ENCODE measurements around the gene TMEM121. TPM values are rescaled to one million over a fixed set of nuclear protein-coding genes. Genes with fewer than 3 reads are reported as not detected.
"Not testable (repeated sequence)": the region's sequence is repeated elsewhere in the genome, so short reads cannot be mapped to it uniquely, and the experiment has no call there.

Gene TMEM121
- total RNA-seq, 3 donors from 2014 or later, result 14.4 to 24.6 (median 19.5) TPM

DNA sequence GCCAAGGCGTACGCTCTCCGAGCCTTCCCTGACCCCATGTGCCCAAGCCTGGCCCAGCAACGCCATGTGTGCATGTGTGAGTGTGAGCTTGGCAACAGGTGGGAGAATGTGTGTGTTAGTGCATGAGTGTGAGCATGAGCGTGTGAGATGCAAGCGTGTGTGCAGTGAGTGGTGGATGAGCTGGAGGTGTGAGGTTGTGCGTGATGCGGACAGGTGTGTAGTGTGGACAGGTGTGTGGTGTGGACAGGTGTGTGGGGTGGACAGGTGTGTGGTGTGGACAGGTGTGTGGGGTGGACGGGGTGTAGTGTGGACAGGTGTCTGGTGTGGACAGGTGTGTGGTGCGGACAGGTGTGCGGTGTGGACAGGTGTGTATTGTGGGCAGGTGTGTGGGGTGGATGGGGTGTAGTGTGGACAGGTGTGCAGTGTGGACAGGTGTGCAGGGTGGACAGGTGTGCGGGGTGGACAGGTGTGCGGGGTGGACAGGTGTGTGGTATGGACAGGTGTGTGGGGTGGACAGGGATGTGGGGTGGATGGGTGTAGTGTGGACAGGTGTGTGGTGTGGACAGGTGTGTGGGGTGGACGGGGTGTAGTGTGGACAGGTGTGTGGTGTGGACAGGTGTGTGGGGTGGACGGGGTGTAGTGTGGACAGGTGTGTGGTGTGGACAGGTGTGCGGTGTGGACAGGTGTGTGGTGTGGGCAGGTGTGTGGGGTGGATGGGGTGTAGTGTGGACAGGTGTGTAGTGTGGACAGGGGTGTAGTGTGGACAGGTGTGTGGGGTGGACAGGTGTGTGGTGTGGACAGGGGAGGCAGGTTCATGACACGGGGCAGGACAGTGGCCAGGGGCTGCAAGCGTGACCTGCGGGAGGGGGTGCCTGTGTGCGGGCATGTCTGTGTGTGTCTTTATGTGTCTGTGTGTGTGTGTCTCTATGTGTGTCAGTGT is 41.1 kb downstream of the TMEM121 start:
- H3K4me3 Mint-ChIP-seq; H3K27me3 Mint-ChIP-seq (ENCODE audit: low read depth); DNase-seq; H3K36me3 Mint-ChIP-seq (ENCODE audit: insufficient read depth); H3K9me3 Mint-ChIP-seq; ATAC-seq: not testable (repeated sequence)
- H3K4me1 Mint-ChIP-seq (ENCODE audit: low read depth), result peaks cover 12% of the 10 kb centered on the region

DNA sequence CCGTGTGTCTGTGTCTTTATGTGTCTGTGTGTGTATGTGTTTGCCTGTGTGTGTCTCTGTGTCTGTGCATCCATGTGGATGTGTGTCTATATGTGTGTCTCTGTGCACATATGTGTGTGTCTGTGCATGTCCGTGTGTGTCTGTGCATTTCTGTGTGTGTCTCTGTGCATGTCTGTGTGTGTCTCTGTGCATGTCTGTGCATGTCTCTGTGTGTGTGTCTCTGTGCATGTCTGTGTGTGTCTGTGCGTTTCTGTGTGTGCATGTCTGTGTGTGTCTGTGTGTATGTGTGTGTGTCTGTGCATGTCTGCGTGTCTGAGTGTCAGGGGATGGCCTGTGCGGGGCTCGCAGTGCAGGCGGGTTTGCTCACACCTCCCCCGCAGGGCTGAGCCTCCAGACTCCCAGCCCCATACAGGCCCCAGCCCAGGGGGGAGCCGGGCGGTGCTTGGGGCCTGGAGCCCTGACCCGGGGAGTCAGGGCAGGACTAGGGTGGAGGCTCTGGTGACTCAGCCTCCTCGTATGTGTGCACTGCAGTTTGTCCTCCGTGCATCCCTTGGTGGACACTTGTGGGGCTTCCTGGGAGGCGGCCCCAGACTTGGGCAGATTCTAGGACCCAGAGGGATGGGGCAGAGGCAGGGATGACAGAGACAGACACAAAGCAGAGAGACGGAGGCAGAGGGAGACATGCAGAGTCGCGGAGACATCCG is 41.9 kb downstream of the TMEM121 start:
- H3K27me3 Mint-ChIP-seq (ENCODE audit: low read depth); H3K36me3 Mint-ChIP-seq (ENCODE audit: insufficient read depth); H3K9me3 Mint-ChIP-seq; H3K4me3 Mint-ChIP-seq; H3K4me1 Mint-ChIP-seq (ENCODE audit: low read depth); ATAC-seq; DNase-seq: not testable (repeated sequence)

DNA sequence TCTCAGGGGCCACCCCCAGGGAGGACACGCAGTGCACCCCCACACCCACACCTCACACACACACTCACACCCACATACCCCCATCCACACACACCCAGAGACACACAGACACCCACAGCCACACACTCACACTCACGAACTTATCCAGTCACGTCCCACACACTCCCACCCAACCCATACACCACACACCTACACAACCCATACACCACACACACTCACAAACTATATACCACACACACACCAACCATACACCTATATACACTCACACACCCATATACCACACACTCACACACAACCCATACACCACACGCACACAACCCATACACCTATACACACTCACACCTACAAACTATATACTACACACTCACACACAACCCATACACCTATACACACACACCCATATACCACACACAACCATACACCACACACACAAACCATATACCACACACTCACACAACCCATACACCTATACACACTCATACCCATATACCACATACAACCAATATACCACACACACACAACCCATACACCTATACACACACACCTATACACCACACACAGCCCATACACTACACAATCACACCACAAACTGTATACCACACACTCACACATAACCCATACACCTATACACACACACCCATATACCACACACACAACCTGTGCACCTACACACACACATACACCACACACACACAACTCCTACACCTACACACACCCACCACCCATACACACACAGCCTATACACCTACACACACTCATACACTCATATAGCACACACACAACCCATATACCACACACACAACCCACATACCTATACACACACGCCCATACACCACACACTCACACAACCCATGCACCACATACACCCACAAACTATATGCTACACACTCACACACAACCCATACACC is 42.7 kb downstream of the TMEM121 start:
- Mint-ChIP-seq H3K36me3 (ENCODE audit: insufficient read depth) (no peaks in the 10 kb centered on the region), H3K4me3 (no peak overlapping the region), H3K9me3 (no peaks in the 10 kb centered on the region), H3K27me3 (ENCODE audit: low read depth) (no peaks in the 10 kb centered on the region), H3K4me1 (ENCODE audit: low read depth) (peaks cover 9% of the 10 kb centered on the region)
- DNase-seq (no peak), ATAC-seq (no peak)

DNA sequence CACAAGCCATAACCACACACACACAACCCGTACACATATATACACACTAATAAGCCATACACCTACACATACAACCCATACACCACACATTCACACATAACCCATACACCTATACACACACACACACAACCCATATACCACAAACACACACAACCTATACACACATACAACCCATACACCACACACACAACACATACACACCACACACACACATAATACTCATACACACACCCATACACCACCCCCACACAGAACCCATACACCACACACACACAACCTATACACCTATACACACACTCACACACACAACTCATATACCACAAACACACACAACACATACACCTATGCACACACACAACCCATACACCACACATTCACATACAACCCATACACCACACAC is 44.1 kb downstream of the TMEM121 start:
- no peaks in the 10 kb centered on the region for H3K36me3 Mint-ChIP-seq (ENCODE audit: insufficient read depth)
- no peaks in the 10 kb centered on the region for H3K9me3 Mint-ChIP-seq
- H3K4me3 Mint-ChIP-seq, result no peak overlapping the region

DNA sequence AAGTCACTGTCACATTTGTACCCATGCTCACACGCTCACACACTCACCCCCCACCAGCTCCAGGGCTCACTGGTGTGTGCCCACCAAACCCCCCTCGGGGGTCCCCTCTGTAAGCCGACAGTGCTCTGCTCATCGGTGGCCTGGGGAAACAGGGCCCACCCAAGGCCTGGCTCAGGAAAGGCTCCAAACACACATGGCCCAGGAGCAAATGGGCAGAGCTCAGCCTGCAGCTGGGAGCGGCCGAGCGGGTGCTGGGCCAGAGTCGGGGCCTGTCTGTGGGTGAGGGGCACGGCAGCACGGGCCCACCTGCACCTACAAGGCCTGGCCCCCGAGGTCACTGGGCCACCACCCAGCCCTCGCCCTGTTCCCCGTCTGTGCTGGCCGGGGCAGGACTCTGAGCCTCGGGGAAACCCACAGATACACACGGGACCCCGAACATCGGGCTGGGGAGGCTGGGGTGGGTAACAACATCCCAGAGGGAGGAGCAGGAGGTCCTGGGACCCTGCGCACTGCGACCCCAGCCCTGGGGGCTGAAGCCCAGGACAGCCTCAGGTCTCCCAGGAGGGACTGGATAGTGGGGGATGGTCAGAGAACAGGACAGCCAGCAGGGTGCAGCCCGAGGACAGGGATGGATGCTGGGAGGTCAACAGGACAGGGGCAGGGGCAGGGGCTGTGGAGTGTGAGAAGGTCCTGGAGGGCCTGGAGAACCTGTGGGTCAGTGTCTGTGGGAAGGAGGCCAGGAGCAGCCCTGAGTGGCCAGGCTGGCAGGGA is 45.0 kb downstream of the TMEM121 start:
- not testable (repeated sequence) for H3K36me3 Mint-ChIP-seq (ENCODE audit: insufficient read depth); H3K4me3 Mint-ChIP-seq; H3K27me3 Mint-ChIP-seq (ENCODE audit: low read depth); ATAC-seq; H3K9me3 Mint-ChIP-seq; H3K4me1 Mint-ChIP-seq (ENCODE audit: low read depth); DNase-seq

More for the DNA sequence above, 44.1 kb downstream of the TMEM121 start:
- Mint-ChIP-seq H3K27me3 (ENCODE audit: low read depth) (no peaks in the 10 kb centered on the region), H3K4me1 (ENCODE audit: low read depth) (peaks cover 5% of the 10 kb centered on the region)
- DNase-seq, result no peak
- ATAC-seq, result no peak

DNA sequence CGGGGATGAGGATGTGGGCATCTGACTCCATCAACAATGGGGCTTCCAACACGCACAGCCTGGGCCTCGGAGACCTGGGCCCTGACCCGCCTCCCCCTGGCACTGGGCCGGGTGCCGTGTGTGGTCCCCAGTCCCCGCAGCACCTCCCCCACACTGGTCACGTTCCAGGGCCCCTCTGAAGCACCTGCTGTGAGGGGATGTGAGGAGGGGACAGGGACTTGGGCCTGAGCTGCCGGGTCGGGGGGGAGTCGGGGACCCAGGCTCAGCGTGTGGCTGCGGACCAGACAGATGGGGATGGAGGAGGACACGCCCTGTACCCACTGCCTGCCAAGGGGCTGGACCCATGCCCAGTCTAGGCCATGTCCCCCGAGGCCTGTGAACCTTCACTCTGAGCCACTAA is 45.7 kb downstream of the TMEM121 start:
- DNase-seq; H3K9me3 Mint-ChIP-seq; H3K27me3 Mint-ChIP-seq (ENCODE audit: low read depth); H3K4me3 Mint-ChIP-seq; ATAC-seq; H3K36me3 Mint-ChIP-seq (ENCODE audit: insufficient read depth): not testable (repeated sequence)
- H3K4me1 Mint-ChIP-seq (ENCODE audit: low read depth), result peaks cover 11% of the 10 kb centered on the region

DNA sequence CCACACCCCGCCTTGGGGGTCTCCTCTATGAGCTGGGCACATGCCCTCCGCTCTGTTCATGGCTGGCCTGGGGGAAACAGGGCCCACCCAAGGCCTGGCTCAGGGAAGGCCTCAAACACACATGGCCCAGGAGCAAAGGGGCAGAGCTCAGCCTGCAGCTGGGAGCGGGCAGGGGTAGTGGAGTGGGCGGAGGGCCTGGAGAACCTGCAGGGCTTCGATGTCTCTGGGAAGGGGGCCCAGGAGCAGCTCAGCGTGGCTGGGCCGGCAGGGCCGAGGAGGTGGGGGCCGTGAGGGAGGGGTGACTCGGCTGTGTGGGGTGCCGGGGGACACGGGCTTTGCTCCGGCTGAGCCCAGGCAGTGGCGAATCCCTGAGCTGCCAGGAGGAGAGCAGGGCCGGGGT is 47.5 kb downstream of the TMEM121 start:
- H3K4me1 Mint-ChIP-seq (ENCODE audit: low read depth), result peaks cover 16% of the 10 kb centered on the region
- H3K27me3 Mint-ChIP-seq (ENCODE audit: low read depth); ATAC-seq; H3K36me3 Mint-ChIP-seq (ENCODE audit: insufficient read depth); H3K9me3 Mint-ChIP-seq; DNase-seq; H3K4me3 Mint-ChIP-seq: not testable (repeated sequence)

DNA sequence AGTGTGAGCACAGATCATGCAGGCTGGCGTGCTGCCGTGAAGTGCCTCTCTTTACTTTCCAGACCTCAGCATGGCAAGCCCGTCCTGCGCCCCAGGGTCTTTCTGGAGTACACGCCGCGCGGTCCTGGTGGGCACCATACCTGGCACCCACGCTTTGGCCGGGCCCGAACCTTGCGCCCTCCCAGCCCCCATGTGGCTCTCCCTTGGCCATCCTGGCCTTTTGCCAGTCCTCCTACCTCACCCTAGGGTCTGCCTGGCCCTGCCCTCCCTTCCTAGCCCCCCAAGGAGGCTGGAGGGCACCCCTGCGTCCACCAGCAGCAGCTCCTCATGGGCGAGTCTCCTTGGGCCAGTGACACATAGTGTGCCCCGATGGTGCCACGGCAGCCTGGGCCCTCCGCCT is 48.0 kb downstream of the TMEM121 start:
- H3K4me1 Mint-ChIP-seq (ENCODE audit: low read depth), result peaks cover 13% of the 10 kb centered on the region
- not testable (repeated sequence) for H3K36me3 Mint-ChIP-seq (ENCODE audit: insufficient read depth); DNase-seq; H3K9me3 Mint-ChIP-seq; H3K27me3 Mint-ChIP-seq (ENCODE audit: low read depth); H3K4me3 Mint-ChIP-seq; ATAC-seq

DNA sequence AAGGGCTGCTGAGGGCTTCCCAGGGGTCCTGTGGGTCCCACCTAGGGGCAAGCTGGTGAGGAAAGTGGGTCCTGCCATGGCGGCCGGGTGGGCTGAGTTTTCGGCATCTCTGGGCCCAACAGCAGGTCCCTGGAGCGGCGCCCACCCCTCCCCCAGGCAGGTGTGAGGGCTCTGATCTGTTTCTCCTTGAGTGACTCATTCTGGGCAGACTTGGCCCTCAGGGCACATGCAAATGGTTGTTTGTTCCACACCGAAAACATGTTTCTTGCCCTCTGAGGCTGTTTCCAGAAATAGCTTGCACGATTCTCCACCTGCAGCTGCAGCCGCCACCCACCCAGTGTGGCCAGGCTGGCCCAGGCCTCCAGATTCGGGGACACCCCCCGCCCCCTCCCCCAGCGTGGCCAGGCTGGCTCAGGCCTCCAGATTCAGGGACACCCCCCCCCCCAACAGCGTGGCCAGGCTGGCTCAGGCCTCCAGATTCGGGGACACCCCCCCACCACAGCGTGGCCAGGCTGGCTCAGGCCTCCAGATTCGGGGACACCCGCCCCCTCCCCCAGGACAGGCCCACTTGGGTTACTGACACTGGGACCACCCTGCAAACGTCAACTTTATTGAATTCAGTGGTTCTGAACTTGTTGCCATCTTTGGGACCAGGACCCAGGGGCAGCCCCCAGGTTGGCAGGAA is 48.8 kb downstream of the TMEM121 start:
- H3K4me3 Mint-ChIP-seq; H3K27me3 Mint-ChIP-seq (ENCODE audit: low read depth); H3K9me3 Mint-ChIP-seq; DNase-seq; H3K36me3 Mint-ChIP-seq (ENCODE audit: insufficient read depth): not testable (repeated sequence)
- ATAC-seq, result peak; percentile 13 to 35
- H3K4me1 Mint-ChIP-seq (ENCODE audit: low read depth), result peaks cover 13% of the 10 kb centered on the region

DNA sequence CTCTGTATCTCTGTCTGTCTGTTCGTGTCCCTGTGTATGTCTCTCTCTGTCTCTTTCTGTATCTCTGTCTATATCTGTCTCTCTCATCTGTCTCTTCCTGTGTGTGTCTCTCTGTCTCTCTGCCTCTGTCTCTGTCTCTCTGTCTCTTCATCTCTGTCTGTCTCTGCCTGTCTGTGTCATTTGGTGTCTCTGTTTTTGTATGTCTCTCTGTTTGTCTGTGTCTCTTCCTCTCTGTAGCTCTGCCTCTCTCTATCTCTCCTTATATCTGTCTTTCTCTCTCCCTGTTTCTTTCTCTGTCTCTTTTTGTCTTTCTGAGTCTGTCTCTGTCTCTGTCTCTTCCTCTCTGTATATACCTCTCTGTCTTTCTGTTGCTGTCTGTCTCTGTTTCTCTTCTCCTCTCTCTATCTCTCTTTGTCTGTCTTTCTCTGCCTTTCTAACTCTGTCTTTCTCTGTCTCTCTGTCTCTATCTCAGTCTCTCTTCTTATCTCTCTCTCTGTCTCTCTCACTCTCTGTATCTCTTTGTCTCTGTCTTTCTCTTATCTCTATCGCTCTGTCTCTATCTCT is 50.2 kb downstream of the TMEM121 start:
- DNase-seq (no peak), ATAC-seq (no peak)
- Mint-ChIP-seq H3K9me3 (no peaks in the 10 kb centered on the region), H3K4me1 (ENCODE audit: low read depth) (peaks cover 10% of the 10 kb centered on the region), H3K4me3 (no peak overlapping the region), H3K36me3 (ENCODE audit: insufficient read depth) (no peaks in the 10 kb centered on the region), H3K27me3 (ENCODE audit: low read depth) (peaks cover 2% of the 10 kb centered on the region)

DNA sequence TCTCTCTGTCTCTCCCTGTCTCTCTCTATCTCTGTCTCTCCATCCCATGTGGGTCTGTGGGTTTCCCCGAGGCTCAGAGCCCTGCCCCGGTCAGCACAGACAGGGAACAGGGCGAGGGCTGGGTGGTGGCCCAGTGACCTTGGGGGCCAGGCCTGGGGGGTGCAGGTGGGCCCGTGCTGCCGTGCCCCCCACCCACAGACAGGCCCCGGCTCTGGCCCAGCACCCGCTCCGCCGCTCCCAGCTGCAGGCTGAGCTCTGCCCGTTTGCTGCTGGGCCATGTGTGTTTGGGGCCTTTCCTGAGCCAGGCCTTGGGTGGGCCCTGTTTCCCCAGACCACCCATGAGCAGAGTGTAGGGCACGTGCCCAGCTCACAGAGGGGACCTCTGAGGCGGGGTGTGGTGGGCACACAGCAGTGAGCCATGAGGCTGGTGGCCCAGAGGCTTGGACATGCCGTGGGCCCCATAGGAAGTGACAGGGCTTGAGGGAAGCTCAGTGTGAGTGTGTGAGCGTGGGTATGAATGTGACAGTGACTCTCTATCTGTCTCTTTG is 51.0 kb downstream of the TMEM121 start:
- DNase-seq (no peak), ATAC-seq (no peak)
- Mint-ChIP-seq H3K4me1 (ENCODE audit: low read depth) (peaks cover 10% of the 10 kb centered on the region), H3K9me3 (no peaks in the 10 kb centered on the region), H3K4me3 (no peak overlapping the region), H3K27me3 (ENCODE audit: low read depth) (peaks cover 2% of the 10 kb centered on the region), H3K36me3 (ENCODE audit: insufficient read depth) (no peaks in the 10 kb centered on the region)

DNA sequence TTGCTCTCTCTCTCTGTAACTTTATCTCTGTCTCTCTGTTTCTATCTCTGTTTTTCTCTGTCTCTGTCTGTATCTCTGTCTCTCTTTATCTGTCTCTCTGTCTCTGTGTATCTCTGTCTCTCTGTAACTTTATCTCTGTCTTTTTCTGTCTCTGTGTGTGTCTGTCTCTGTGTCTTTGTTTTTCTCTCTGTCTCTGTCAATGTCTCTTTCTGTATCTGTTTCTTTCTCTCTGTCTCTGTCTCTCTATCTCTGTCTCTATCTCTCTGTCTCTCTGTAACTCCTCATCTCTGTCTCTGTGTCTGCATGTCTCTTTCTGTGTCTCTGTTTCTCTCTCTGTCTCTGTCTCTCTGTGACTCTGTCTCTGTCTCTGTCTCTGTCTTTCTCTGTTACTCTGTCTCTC is 51.7 kb downstream of the TMEM121 start:
- peaks cover 2% of the 10 kb centered on the region for H3K27me3 Mint-ChIP-seq (ENCODE audit: low read depth)
- ATAC-seq, result no peak
- H3K9me3 Mint-ChIP-seq, result no peaks in the 10 kb centered on the region
- H3K4me1 Mint-ChIP-seq (ENCODE audit: low read depth), result peaks cover 10% of the 10 kb centered on the region
- DNase-seq, result no peak
- no peak overlapping the region for H3K4me3 Mint-ChIP-seq
- no peaks in the 10 kb centered on the region for H3K36me3 Mint-ChIP-seq (ENCODE audit: insufficient read depth)

DNA sequence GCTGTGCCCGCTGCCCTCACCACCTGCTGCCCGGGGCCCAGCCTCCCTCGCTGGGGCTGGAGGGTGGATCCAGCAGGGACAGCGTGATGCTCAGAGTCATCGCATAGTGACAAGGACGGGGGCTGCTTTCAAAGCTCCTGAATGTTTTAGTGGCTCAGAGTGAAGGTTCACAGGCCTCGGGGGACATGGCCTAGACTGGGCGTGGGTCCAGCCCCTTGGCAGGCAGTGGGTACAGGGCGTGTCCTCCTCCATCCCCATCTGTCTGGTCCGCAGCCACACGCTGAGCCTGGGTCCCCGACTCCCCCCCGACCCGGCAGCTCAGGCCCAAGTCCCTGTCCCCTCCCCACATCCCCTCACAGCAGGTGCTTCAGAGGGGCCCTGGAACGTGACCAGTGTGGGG is 52.8 kb downstream of the TMEM121 start:
- not testable (repeated sequence) for H3K27me3 Mint-ChIP-seq (ENCODE audit: low read depth); DNase-seq; H3K4me3 Mint-ChIP-seq; ATAC-seq; H3K9me3 Mint-ChIP-seq; H3K36me3 Mint-ChIP-seq (ENCODE audit: insufficient read depth)
- peaks cover 10% of the 10 kb centered on the region for H3K4me1 Mint-ChIP-seq (ENCODE audit: low read depth)

All from activated T-cell treated with anti-CD3 and anti-CD28 coated beads, Interleukin-2, amount 50 U/mL, for 4 hours (primary cell).